Measurements from ENCODE around the gene TNNC1.

DNA sequence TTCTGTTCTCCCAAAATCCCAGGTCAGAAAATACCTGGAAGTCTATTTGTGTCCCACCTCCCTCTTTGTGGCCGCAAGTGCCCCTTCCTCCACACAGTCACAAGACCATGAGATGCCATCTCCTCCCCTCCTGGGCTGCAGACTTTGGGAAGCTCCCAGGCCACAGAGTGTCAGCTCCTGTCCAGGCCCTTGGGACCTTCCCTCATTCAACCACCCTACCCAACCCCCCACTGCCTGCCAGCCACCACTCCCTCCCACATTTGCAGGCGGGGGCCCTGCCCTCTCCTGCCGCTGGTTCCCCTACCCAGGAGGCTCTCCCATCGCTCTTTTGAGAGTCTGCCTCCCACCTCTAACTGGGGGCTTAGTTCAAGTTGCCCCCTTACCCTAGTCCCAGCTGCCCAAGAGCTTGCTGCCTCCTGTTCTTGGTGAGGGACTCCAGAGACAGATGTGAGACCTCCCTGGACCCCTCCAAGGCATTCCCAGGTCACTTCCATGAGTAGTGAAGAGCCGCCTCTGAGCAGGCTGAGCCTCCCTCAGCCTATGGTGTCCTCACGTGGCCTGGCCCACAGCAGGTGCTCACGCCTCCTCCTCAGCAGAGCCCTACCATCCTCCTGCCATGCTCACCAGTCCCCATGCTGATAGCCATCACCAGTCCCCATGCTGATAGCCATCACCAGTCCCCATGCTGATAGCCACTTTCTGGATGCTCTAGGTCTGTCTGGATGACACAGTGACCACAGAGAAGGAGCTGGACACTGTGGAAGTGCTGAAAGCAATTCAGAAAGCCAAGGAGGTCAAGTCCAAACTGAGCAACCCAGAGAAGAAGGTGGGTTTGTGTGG, 25.4 kb upstream of the TNNC1 start:
- TF ChIP-seq, protein P1, sequence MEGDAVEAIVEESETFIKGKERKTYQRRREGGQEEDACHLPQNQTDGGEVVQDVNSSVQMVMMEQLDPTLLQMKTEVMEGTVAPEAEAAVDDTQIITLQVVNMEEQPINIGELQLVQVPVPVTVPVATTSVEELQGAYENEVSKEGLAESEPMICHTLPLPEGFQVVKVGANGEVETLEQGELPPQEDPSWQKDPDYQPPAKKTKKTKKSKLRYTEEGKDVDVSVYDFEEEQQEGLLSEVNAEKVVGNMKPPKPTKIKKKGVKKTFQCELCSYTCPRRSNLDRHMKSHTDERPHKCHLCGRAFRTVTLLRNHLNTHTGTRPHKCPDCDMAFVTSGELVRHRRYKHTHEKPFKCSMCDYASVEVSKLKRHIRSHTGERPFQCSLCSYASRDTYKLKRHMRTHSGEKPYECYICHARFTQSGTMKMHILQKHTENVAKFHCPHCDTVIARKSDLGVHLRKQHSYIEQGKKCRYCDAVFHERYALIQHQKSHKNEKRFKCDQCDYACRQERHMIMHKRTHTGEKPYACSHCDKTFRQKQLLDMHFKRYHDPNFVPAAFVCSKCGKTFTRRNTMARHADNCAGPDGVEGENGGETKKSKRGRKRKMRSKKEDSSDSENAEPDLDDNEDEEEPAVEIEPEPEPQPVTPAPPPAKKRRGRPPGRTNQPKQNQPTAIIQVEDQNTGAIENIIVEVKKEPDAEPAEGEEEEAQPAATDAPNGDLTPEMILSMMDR (IDR thresholded peaks at IDR 0.05): no peak
- no peak for TF ChIP-seq ZFX (IDR thresholded peaks at IDR 0.05; ENCODE audit: borderline replicate concordance)

All from 22Rv1 (cell line).